Measurements from ENCODE around the gene FNDC8.
"Not testable (repeated sequence)": the region's sequence is repeated elsewhere in the genome, so short reads cannot be mapped to it uniquely, and the experiment has no call there.

FNDC8 gene

GRCh38 chr17:35121315-35121714 is at the start of gene FNDC8:
FNDC8 (plus strand) TSS chr17:35121615; CDS start chr17:35121694, 79 bp downstream.
- no peak for DNase-seq

- no peak for DNase-seq
Measured at GRCh38 chr17:35073183-35073790, 48.1 kb upstream of the FNDC8 start.

GRCh38 chr17:35073991-35074627 is 47.3 kb upstream of the FNDC8 start:
- DNase-seq: no peak

- no peak for DNase-seq
Measured at GRCh38 chr17:35074711-35075707, 46.4 kb upstream of the FNDC8 start.

- no peak for DNase-seq
Measured at GRCh38 chr17:35076874-35077273, 44.5 kb upstream of the FNDC8 start.

- DNase-seq: no peak
Measured at GRCh38 chr17:35079547-35080423, 41.6 kb upstream of the FNDC8 start.

GRCh38 chr17:35080536-35080935 is 40.9 kb upstream of the FNDC8 start:
- DNase-seq: no peak

GRCh38 chr17:35081638-35082037 is 39.8 kb upstream of the FNDC8 start:
- no peak for DNase-seq

- peak; percentile 44 for DNase-seq
Measured at GRCh38 chr17:35082073-35082657, 39.2 kb upstream of the FNDC8 start.

- DNase-seq: no peak
Measured at GRCh38 chr17:35083071-35083470, 38.3 kb upstream of the FNDC8 start.

- DNase-seq: no peak
Measured at GRCh38 chr17:35084987-35085386, 36.4 kb upstream of the FNDC8 start.

- DNase-seq: no peak
Measured at GRCh38 chr17:35086164-35086563, 35.3 kb upstream of the FNDC8 start.

- no peak for DNase-seq
Measured at GRCh38 chr17:35086931-35087573, 34.4 kb upstream of the FNDC8 start.

- DNase-seq: no peak
Measured at GRCh38 chr17:35087731-35088355, 33.6 kb upstream of the FNDC8 start.

GRCh38 chr17:35088356-35088880 is 33.0 kb upstream of the FNDC8 start:
- no peak for DNase-seq

GRCh38 chr17:35088881-35089585 is 32.4 kb upstream of the FNDC8 start:
- DNase-seq: peak; percentile 65

GRCh38 chr17:35089586-35090296 is 31.7 kb upstream of the FNDC8 start:
- DNase-seq: no peak

GRCh38 chr17:35090707-35091106 is 30.7 kb upstream of the FNDC8 start:
- DNase-seq: not testable (repeated sequence)

- DNase-seq: no peak
Measured at GRCh38 chr17:35094902-35095301, 26.5 kb upstream of the FNDC8 start.

GRCh38 chr17:35095741-35096140 is 25.7 kb upstream of the FNDC8 start:
- no peak for DNase-seq

Data from NCI-H1092 (cell line).